KMS-11 (cell line): ENCODE measurements around the gene NDRG4.

ENCODE experiments used
- H2AFZ ChIP-seq: fragments of 200-600 bp; sonication (generic); 2 replicates; pipeline ENCODE4 v1.6.1; 2016; ENCODE audit warnings: antibody characterized with exemption, mixed run types, low read depth
- H3K27ac ChIP-seq: fragments of 200-600 bp; sonication (generic); 2 replicates; pipeline ENCODE4 v1.6.1; 2016; ENCODE audit warnings: mild to moderate bottlenecking, mixed run types
- H3K27me3 ChIP-seq: fragments of 200-600 bp; sonication (generic); 2 replicates; pipeline ENCODE4 v1.6.1; 2017; ENCODE audit warnings: mild to moderate bottlenecking, low read depth, mixed run types, moderate library complexity; ENCODE audit not compliant: insufficient read depth
- H3K36me3 ChIP-seq: fragments of 200-600 bp; sonication (generic); 2 replicates; pipeline ENCODE4 v1.6.1; 2017; ENCODE audit warnings: mild to moderate bottlenecking, mixed run types; ENCODE audit not compliant: insufficient read depth
- H3K4me1 ChIP-seq: fragments of 200-600 bp; sonication (generic); 2 replicates; pipeline ENCODE4 v1.6.1; 2016; ENCODE audit warnings: mild to moderate bottlenecking, low read depth, mixed run types; ENCODE audit not compliant: poor library complexity, severe bottlenecking
- H3K4me2 ChIP-seq: fragments of 200-600 bp; sonication (generic); 2 replicates; pipeline ENCODE4 v1.7.0; 2016; ENCODE audit warnings: mild to moderate bottlenecking, mixed run types
- H3K4me3 ChIP-seq: fragments of 200-600 bp; sonication (generic); IDR thresholded peaks from 2 replicates; pipeline ENCODE4 v1.6.1; 2017; ENCODE audit warnings: low read depth, low read length, mixed read lengths; ENCODE audit not compliant: insufficient read depth
- H3K79me2 ChIP-seq: fragments of 200-600 bp; sonication (generic); 2 replicates; pipeline ENCODE4 v1.6.1; 2016; ENCODE audit warnings: low read depth, mixed run types; ENCODE audit not compliant: insufficient read depth
- H3K9ac ChIP-seq: fragments of 200-600 bp; sonication (generic); 2 replicates; pipeline ENCODE4 v1.6.1; 2016; ENCODE audit warnings: mild to moderate bottlenecking, mixed run types
- H4K20me1 ChIP-seq: fragments of 200-600 bp; sonication (generic); 2 replicates; pipeline ENCODE4 v1.6.1; 2016; ENCODE audit warnings: mild to moderate bottlenecking, mixed run types; ENCODE audit not compliant: insufficient read depth
- CTCF ChIP-seq: fragments of 200-600 bp; sonication (generic); conservative IDR thresholded peaks from 2 replicates; pipeline ENCODE4 v1.6.1; 2017; ENCODE audit warnings: low read depth, mild to moderate bottlenecking, antibody characterized with exemption, low read length, moderate library complexity, mixed read lengths

NDRG4 gene

DNA sequence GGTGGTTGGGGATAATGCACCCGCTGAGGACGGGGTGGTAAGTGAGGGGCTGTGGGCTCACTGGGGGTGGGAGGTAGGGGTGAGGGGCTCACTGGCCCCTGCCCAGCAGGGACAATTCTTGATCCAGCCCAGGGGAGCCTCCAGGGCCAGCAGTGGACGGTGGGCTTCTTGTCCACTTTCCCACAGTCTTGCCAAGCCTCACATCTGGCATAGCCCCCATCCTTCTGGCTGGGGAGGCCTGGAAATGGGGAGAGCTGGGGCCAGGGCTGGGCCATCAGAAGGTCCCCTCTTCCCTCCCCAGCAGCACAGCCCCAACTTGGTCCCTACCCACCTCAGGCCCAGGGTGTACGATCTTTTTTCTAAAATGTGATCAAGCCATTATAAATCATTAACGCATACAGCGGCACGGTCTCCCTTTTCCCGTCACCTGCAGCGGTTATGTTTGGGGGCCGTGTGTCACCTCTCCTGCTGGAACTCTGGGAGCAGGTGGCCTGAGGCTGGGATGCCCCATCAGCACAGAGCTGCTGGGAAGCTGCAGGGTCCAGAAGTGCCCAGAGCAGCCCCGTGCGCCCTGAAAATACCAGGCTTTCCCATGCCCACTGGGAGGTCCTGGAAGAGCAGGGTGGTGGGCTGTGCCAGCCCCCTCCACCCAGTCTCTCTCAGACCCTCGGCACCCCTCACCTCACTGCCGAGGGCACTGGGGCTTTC lies 8.2 kb downstream of the NDRG4 start:
- H4K20me1 ChIP-seq, result no peaks in the 10 kb centered on the region
- no peak overlapping the region for H3K4me2 ChIP-seq
- H3K9ac ChIP-seq, result no peak overlapping the region
- H3K4me3 ChIP-seq, result no peak overlapping the region
- no peak overlapping the region for H2AFZ ChIP-seq
- no peaks in the 10 kb centered on the region; the same call in 1 of the 2 replicates for H3K79me2 ChIP-seq
- no peaks in the 10 kb centered on the region for H3K27me3 ChIP-seq
- peaks cover 10% of the 10 kb centered on the region for H3K4me1 ChIP-seq
- no peak for TF ChIP-seq CTCF
- no peaks in the 10 kb centered on the region for H3K36me3 ChIP-seq
- no peak overlapping the region for H3K27ac ChIP-seq

DNA sequence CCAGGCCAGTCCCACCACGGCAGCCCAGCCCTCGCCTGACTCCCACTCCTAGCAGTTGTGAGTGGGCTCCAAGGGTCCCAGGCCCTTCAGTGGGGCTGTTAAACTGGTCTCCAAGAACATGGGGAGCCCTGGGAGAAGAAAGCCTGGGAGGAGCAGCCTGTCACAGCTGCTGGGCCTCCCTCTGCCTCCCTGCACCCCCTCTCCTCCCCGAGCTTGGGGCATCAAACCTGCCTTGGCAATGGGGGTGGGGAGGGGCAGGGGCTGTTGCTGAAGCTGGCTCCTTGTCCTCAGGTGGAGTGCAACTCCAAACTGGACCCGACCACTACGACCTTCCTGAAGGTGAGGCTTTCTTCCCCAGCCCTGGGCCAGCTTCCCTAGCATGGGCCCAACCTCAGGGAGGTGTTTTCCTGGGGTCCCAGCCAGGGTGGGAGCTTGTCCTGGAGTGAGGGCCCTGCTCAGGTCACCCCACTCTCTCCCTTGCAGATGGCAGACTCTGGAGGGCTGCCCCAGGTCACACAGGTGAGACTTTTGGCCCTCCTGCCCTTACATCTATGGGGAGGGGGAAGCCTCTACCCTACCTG lies 8.8 kb downstream of the NDRG4 start:
- TF ChIP-seq CTCF, result no peak
- Histone ChIP-seq H3K4me3 (no peak overlapping the region), H3K4me2 (no peak overlapping the region), H3K27me3 (no peaks in the 10 kb centered on the region), H3K36me3 (no peaks in the 10 kb centered on the region), H3K79me2 (peaks cover 2% of the 10 kb centered on the region; the same call in 1 of the 2 replicates), H3K27ac (no peak overlapping the region), H3K4me1 (peaks cover 10% of the 10 kb centered on the region), H4K20me1 (no peaks in the 10 kb centered on the region), H2AFZ (no peak overlapping the region), H3K9ac (no peak overlapping the region)

DNA sequence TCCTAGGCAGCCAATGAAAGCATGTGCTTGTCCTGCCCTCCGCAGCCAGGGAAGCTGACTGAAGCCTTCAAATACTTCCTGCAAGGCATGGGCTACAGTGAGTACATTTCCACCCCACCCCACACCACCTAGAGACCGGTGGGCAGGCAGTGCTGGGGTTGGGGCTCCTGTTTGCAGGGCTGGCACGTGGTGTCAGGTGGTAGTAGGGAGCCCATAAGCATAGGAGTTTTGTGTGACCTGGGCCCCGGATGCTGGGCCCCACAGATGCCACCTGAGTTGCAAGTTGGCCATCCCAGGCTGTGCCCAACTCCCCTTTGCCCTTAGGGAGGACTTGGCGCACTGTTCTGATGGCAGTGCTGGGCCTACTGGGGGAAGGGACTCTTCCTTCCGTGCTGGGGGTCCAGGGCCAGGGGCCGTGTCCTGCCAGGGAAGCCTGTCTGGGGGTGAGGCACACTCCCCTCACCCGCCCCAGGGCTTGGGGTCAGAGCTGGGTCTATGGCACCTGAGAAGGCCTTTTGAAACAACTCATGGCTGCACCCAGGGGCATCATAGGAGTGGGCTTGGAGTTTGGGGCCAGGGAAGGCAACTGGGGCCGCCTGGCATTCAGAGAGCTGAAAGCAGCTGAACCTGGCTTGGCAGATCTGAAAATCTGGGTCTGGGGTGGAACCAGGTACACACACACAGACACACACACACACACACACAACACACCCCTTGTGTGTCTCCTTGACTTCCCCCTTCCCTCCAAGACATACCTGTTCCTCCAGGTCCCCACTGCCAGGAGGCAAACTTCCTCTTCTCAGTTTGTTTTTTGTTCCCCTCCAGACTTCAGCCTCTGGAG lies 9.5 kb downstream of the NDRG4 start:
- H4K20me1 ChIP-seq, result no peaks in the 10 kb centered on the region
- H3K4me2 ChIP-seq, result no peak overlapping the region
- H2AFZ ChIP-seq, result no peak overlapping the region
- peaks cover 9% of the 10 kb centered on the region for H3K79me2 ChIP-seq
- no peak overlapping the region for H3K9ac ChIP-seq
- peaks cover 16% of the 10 kb centered on the region for H3K4me1 ChIP-seq
- H3K36me3 ChIP-seq, result no peaks in the 10 kb centered on the region
- H3K4me3 ChIP-seq, result no peak overlapping the region
- H3K27me3 ChIP-seq, result no peaks in the 10 kb centered on the region
- TF ChIP-seq CTCF, result no peak
- H3K27ac ChIP-seq, result no peak overlapping the region

DNA sequence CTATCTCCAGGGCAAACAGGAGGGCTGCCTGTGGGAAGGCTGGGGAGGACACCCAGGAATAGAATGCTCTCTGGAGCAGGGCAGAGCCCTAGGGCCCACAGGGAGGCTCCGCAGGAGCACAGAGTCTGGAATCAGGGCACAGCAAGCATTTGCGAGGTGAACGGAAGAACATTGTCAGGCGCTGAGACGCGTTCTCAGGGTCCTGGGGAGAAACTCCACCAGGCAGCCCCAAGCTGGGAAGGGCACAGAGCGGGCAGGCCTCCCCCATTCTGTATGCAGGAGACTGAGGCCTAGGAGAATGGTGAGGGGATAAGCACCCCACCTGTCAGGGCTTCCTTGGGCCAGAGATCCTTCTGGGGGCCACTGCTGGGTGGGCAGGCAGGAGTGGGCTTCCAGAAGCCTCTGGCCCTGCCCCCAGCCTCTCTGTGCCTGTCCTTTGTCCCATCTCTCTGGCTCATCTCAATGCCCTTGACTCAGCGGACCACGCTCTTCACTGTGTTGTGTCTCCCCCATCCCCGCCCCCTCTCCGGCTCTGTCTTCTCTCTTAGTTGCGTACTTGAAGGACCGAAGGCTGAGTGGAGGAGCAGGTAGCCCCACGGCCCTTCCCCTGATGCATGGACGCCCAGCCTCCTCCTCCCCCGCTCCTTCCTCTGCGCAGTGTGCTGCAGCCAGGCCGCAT lies 10.3 kb downstream of the NDRG4 start:
- Histone ChIP-seq H2AFZ (no peak overlapping the region), H3K4me1 (peaks cover 18% of the 10 kb centered on the region), H3K36me3 (no peaks in the 10 kb centered on the region), H3K79me2 (peaks cover 15% of the 10 kb centered on the region), H3K9ac (no peak overlapping the region), H3K4me3 (no peak overlapping the region), H3K4me2 (no peak overlapping the region), H3K27ac (no peak overlapping the region), H3K27me3 (no peaks in the 10 kb centered on the region), H4K20me1 (no peaks in the 10 kb centered on the region)
- TF ChIP-seq CTCF, result no peak
